HepG2 (cell line): Measurements from ENCODE around the gene PIANP. TPM values are rescaled to one million over a fixed set of nuclear protein-coding genes. Genes with fewer than 3 reads are reported as not detected.

ENCODE experiments used
- ATAC-seq: fragments of 200-7000 bp; cut with Tn5 transposase; 3 replicates; pipeline ENCODE4 v1.9.1; 2020; ENCODE audit warnings: mild to moderate bottlenecking, moderate library complexity
- BruUV-seq: library from RNA; stranded (reverse); fragments of 400-500 nt; replicated peaks from 2 replicates; lab custom pipeline; 2021; lab: Mats Ljungman, UMichigan
- CTCF ChIA-PET: fragments of 300-600 bp; formaldehyde crosslinking; extraction: SDS; loops from one replicate; lab custom pipeline; 2021; ENCODE audit warnings: low total read pairs, inconsistent platforms, low intra/inter-chr PET ratio; lab: Yijun Ruan, JAX
- POLR2A ChIA-PET: fragments of 350-600 bp; sonication (Branson Sonifier 250); formaldehyde crosslinking; loops from one replicate; lab custom pipeline; 2020; ENCODE audit warnings: antibody characterized with exemption, inconsistent platforms; lab: Yijun Ruan, JAX
- DNase-seq: peaks from one replicate; pipeline ENCODE4 v3.0.0-alpha.2; 2015; ENCODE audit warnings: low spot score
- FAIRE-seq: peaks from 3 replicates; lab custom pipeline; 2011; peaks lifted over from hg19 to GRCh38; lab: Jason Lieb, UNC
- H2AFZ ChIP-seq: one replicate; pipeline ENCODE4 v1.6.1; 2011; ENCODE audit warnings: low read length, inconsistent platforms
- H3K27ac ChIP-seq: fragments of 300-600 bp; 3 replicates; pipeline ENCODE4 v1.8.0; 2011; ENCODE audit warnings: mixed run types, mild to moderate bottlenecking, mixed read lengths, low read length, inconsistent platforms; ENCODE audit not compliant: insufficient read depth; ENCODE audit errors: extremely low read length
- H3K27me3 ChIP-seq, 2 experiments: fragments of 200-600 bp in 1 of 2; 2 replicates in 1 of 2; 3 replicates in 1 of 2; pipeline versions ENCODE4 v1.6.0 to v1.8.0; 2011; ENCODE audit warnings: low read length in 2 of 2, mild to moderate bottlenecking in 2 of 2, moderate library complexity in 2 of 2, inconsistent platforms in 1 of 2; ENCODE audit not compliant: insufficient read depth in 2 of 2, control insufficient read depth in 1 of 2
- H3K36me3 ChIP-seq, 2 experiments: fragments of 200-600 bp in 1 of 2; replicated peaks in 1 of 2; 2 replicates in 1 of 2; 3 replicates in 1 of 2; pipeline versions ENCODE4 v1.5.1 to v1.8.0; 2011; ENCODE audit warnings: low read length in 2 of 2, inconsistent platforms in 1 of 2; ENCODE audit not compliant: insufficient read depth in 2 of 2, control insufficient read depth in 1 of 2
- H3K4me1 ChIP-seq: 2 replicates; pipeline ENCODE4 v1.5.1; 2012; ENCODE audit warnings: low read length, inconsistent platforms; ENCODE audit not compliant: insufficient read depth
- H3K4me2 ChIP-seq: 2 replicates; pipeline ENCODE4 v1.6.0; 2011; ENCODE audit warnings: low read depth, low read length, inconsistent platforms
- H3K4me3 ChIP-seq, 3 experiments: fragments of 200-600 bp in 1 of 3; sonication (generic), shearing (Covaris generic) in 1 of 3; replicated peaks in 1 of 3; 2 replicates each; pipeline ENCODE4 v1.5.1; 2011 to 2016; ENCODE audit warnings: low read length in 3 of 3, inconsistent platforms in 2 of 3, low read depth in 2 of 3, mild to moderate bottlenecking in 2 of 3, control low read depth in 1 of 3, mixed read lengths in 1 of 3; ENCODE audit not compliant: insufficient read depth in 1 of 3
- H3K79me2 ChIP-seq: one replicate; pipeline ENCODE4 v1.6.1; 2011; ENCODE audit warnings: low read length, inconsistent platforms; ENCODE audit not compliant: insufficient read depth
- H3K9ac ChIP-seq: 2 replicates; pipeline ENCODE4 v1.6.0; 2011; ENCODE audit warnings: mild to moderate bottlenecking, low read depth, low read length, inconsistent platforms; ENCODE audit not compliant: insufficient read depth
- H3K9me3 ChIP-seq: 2 replicates; pipeline ENCODE4 v1.5.1; 2012; ENCODE audit warnings: mild to moderate bottlenecking, low read length
- H4K20me1 ChIP-seq: 2 replicates; pipeline ENCODE4 v1.6.0; 2011; ENCODE audit warnings: inconsistent platforms, mild to moderate bottlenecking, low read length, moderate library complexity; ENCODE audit not compliant: insufficient read depth
- CEBPB ChIP-seq: IDR thresholded peaks from 2 replicates; pipeline ENCODE4 v1.6.1; 2011; ENCODE audit warnings: low read depth, low read length, improper control_type of control experiment, borderline replicate concordance
- NBN ChIP-seq: fragments of 450-650 bp; conservative IDR thresholded peaks from 2 replicates; pipeline ENCODE4 v1.6.1; 2017
- POLR2G ChIP-seq: fragments of 200-400 bp; formaldehyde crosslinking; IDR thresholded peaks from 2 replicates; pipeline ENCODE4 v1.6.1; 2018; ENCODE audit warnings: mild to moderate bottlenecking, low read depth, low read length, moderate library complexity
- RBM22 ChIP-seq: fragments of 200-400 bp; formaldehyde crosslinking; optimal IDR thresholded peaks from 2 replicates; pipeline ENCODE3; 2017; ENCODE audit warnings: mild to moderate bottlenecking, low read length, moderate library complexity
- RFXAP ChIP-seq: sonication (generic); formaldehyde crosslinking; IDR thresholded peaks from 2 replicates; pipeline ENCODE4 v1.4.0; 2020; ENCODE audit warnings: missing genetic modification reagents, borderline replicate concordance
- ZNF10 ChIP-seq: sonication (generic); formaldehyde crosslinking; IDR thresholded peaks from 2 replicates; pipeline ENCODE4 v1.4.0; 2020; ENCODE audit warnings: mild to moderate bottlenecking, low read depth, missing genetic modification reagents, borderline replicate concordance
- ZNF20 ChIP-seq: sonication (generic); formaldehyde crosslinking; IDR thresholded peaks from 2 replicates; pipeline ENCODE4 v1.4.0; 2020; ENCODE audit warnings: mild to moderate bottlenecking, moderate library complexity, missing genetic modification reagents
- WGBS: methylation state at CpG from one replicate; pipeline ENCODE4 v1.1.6; 2017; ENCODE audit warnings: low lambda C conversion rate; 5-methylcytosine and 5-hydroxymethylcytosine counted together
- in situ Hi-C: cut with HindIII; loops from 2 replicates; pipeline ENCODE4 v1.10.0; 2017; ENCODE audit warnings: low pct_unique_long_range_greater_than_20kb; ENCODE audit not compliant: extremely low pct_ligation_motif_present
- intact Hi-C: fragments of 100-400 bp; cut with micrococcal nuclease; formaldehyde crosslinking; loops from one replicate; pipeline ENCODE4 v1.10.0; 2022; ENCODE audit not compliant: unreplicated experiment
- polyA plus RNA-seq, 8 experiments: library from polyadenylated mRNA; depleted of rRNA in 3 of 8; stranded (reverse) in 7 of 8; unstranded in 1 of 8; fragments of >200 nt; fragmentation: Illumina TruSeq in 4 of 8; extraction: Trizol in 4 of 8; gene quantifications; 2 replicates each; pipeline versions ENCODE4 v1.2.1 to v1.2.3, GENCODE V29; 2011 to 2016; ENCODE audit warnings: low read depth in 4 of 8, missing spikeins in 1 of 8, mixed read lengths in 1 of 8; ENCODE audit not compliant: insufficient read depth in 1 of 8
- total RNA-seq, 5 experiments: library from RNA; depleted of rRNA; stranded (reverse); fragments of >200 nt; fragmentation: Illumina TruSeq; extraction: Trizol; gene quantifications; 2 replicates each; pipeline ENCODE4 v1.2.3, GENCODE V29; 2016; ENCODE audit warnings: low read depth in 1 of 5
- TF ChIP-seq, protein P1 (sequence below): IDR thresholded peaks from 2 replicates; pipeline ENCODE4 v1.6.1; 2018; ENCODE audit warnings: missing genetic modification reagents, mild to moderate bottlenecking, missing compliant biosample characterization
- TF ChIP-seq, protein P2 (sequence below): sonication (generic); formaldehyde crosslinking; IDR thresholded peaks from 2 replicates; pipeline ENCODE4 v1.4.0; 2020; ENCODE audit warnings: missing genetic modification reagents; ENCODE audit errors: not compliant biosample characterization
- TF ChIP-seq, protein P3 (sequence below): sonication (generic); formaldehyde crosslinking; IDR thresholded peaks from 2 replicates; pipeline ENCODE4 v1.4.0; 2020; ENCODE audit warnings: missing genetic modification reagents

PIANP gene
- total and polyA plus RNA-seq, 2 of the 13 experiments (the other 11 are each of a cell fraction or from before 2014, with no cell fraction given), result not detected

DNA sequence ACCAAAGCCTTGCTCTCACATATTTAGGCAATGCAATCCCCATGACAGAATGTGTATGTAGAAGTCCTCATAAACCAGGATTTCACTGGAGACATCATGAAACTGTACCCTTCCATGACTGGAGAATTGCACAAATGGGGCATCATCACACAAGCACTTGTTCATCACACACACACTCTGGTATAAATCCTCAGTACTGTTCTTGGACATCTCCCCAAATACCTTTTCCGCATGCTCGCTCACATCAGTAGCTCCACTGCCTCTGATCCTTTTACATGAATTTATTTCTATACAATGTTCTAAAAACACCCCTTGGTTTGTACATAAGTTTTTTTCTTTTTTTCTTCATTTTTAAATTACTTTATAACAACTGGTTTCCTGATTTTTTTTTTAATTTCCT is 34.4 kb downstream of the PIANP start (continued):
- TF ChIP-seq, protein P1, sequence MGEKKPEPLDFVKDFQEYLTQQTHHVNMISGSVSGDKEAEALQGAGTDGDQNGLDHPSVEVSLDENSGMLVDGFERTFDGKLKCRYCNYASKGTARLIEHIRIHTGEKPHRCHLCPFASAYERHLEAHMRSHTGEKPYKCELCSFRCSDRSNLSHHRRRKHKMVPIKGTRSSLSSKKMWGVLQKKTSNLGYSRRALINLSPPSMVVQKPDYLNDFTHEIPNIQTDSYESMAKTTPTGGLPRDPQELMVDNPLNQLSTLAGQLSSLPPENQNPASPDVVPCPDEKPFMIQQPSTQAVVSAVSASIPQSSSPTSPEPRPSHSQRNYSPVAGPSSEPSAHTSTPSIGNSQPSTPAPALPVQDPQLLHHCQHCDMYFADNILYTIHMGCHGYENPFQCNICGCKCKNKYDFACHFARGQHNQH (CRISPR knock-in tag), result no peak
- TF ChIP-seq NBN (no peak), RFXAP (CRISPR knock-in tag) (no peak), ZNF10 (CRISPR knock-in tag) (no peak)
- TF ChIP-seq, protein P2, sequence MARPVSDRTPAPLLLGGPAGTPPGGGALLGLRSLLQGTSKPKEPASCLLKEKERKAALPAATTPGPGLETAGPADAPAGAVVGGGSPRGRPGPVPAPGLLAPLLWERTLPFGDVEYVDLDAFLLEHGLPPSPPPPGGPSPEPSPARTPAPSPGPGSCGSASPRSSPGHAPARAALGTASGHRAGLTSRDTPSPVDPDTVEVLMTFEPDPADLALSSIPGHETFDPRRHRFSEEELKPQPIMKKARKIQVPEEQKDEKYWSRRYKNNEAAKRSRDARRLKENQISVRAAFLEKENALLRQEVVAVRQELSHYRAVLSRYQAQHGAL, result no peak

DNA sequence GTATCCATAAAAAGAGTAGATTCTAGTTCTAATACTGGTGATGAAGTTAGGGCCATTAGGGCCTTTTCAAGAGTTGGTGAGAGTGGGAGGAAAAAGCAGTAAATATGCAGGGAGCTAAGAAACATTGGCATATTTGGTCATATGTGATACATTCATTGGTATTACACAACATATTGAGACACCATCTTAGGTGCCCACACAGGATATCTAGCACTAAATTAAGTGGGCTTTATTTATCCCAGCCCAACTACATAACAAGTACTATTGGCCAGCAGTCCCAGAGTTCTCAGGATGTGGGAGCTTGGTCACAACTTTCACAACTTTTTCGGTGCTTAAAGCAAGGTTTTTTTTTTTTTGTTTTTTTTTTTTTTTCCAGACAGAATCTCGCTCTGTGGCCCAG is 35.7 kb downstream of the PIANP start:
- H3K27ac ChIP-seq, result no peak overlapping the region
- peaks cover 5 to 30% of the 10 kb centered on the region in 2 experiments for H3K36me3 ChIP-seq
- TF ChIP-seq ZNF20 (CRISPR knock-in tag) (no peak), POLR2G (0 out of 2 replicates have a peak, but pooled peaks have one; percentile 7), RBM22 (peak; percentile 83), CEBPB (0 out of 2 replicates have a peak, but pooled peaks have one; percentile 25)
- TF ChIP-seq, protein P3, sequence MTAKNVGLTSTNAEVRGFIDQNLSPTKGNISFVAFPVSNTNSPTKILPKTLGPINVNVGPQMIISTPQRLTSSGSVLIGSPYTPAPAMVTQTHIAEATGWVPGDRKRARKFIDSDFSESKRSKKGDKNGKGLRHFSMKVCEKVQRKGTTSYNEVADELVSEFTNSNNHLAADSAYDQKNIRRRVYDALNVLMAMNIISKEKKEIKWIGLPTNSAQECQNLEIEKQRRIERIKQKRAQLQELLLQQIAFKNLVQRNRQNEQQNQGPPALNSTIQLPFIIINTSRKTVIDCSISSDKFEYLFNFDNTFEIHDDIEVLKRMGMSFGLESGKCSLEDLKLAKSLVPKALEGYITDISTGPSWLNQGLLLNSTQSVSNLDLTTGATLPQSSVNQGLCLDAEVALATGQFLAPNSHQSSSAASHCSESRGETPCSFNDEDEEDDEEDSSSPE (CRISPR knock-in tag), result no peak
- no peak for ATAC-seq
- intact Hi-C loops (no loop called here), in situ Hi-C loops (loop anchor here (5.0 kb wide), 1 partner anchor 32 kb away; no protein-coding TSS in a partner anchor)
- H3K9me3 ChIP-seq, result no peaks in the 10 kb centered on the region
- H3K79me2 ChIP-seq, result peaks cover 7% of the 10 kb centered on the region
- FAIRE-seq, result no peak
- WGBS, result 97% methylated on average over 2 of the region's 2 CpGs
- H3K9ac ChIP-seq, result no peak overlapping the region
- H2AFZ ChIP-seq, result no peak overlapping the region
- no peaks in the 10 kb centered on the region; a peak in 1 of 5 replicates for H3K27me3 ChIP-seq
- no peak for DNase-seq
- no peaks in the 10 kb centered on the region for H4K20me1 ChIP-seq
- BruUV-seq, result no TSS peak
- H3K4me1 ChIP-seq, result peaks cover 18% of the 10 kb centered on the region
- POLR2A ChIA-PET, result interaction anchor here (2.9 to 3.4 kb wide), 2 partner anchors 24 to 59 kb away, joined by 10 to 19 read pairs; partner anchors contain the start of genes COPS7A and ZNF384
- H3K4me2 ChIP-seq, result no peak overlapping the region
- CTCF ChIA-PET, result no interaction called here
- no peak overlapping the region for H3K4me3 ChIP-seq
